HepG2 (cell line): ENCODE data around the gene PDZD7. TPM values are rescaled to one million over a fixed set of nuclear protein-coding genes. Genes with fewer than 3 reads are reported as not detected.

ENCODE experiments used
- AGO1 ChIP-seq: fragments of 200-400 bp; formaldehyde crosslinking; IDR thresholded peaks from 2 replicates; pipeline ENCODE4 v1.6.1; 2017; ENCODE audit warnings: mild to moderate bottlenecking, low read depth, low read length, moderate library complexity; ENCODE audit not compliant: poor library complexity, severe bottlenecking
- ETS1 ChIP-seq: sonication (generic); formaldehyde crosslinking; IDR thresholded peaks from 2 replicates; pipeline ENCODE4 v1.4.0; 2020; ENCODE audit warnings: missing genetic modification reagents
- FOXC1 ChIP-seq: sonication (generic); formaldehyde crosslinking; IDR thresholded peaks from 2 replicates; pipeline ENCODE4 v1.8.0; 2022; ENCODE audit warnings: mild to moderate bottlenecking, missing genetic modification reagents, borderline replicate concordance
- HMGXB3 ChIP-seq: sonication (generic); formaldehyde crosslinking; IDR thresholded peaks from 2 replicates; pipeline ENCODE4 v1.4.0; 2020; ENCODE audit warnings: missing genetic modification reagents, borderline replicate concordance
- HNRNPUL1 ChIP-seq: fragments of 200-400 bp; formaldehyde crosslinking; IDR thresholded peaks from 2 replicates; pipeline ENCODE4 v1.6.1; 2017; ENCODE audit warnings: low read depth, mild to moderate bottlenecking, low read length, moderate library complexity
- IRF2 ChIP-seq: IDR thresholded peaks from 2 replicates; pipeline ENCODE4 v1.6.1; 2018; ENCODE audit warnings: missing genetic modification reagents, missing compliant biosample characterization
- MTA1 ChIP-seq: sonication (generic); formaldehyde crosslinking; IDR thresholded peaks from 2 replicates; pipeline ENCODE4 v1.4.0; 2020; ENCODE audit warnings: missing genetic modification reagents, mild to moderate bottlenecking, borderline replicate concordance
- ZBTB37 ChIP-seq: sonication (generic); formaldehyde crosslinking; IDR thresholded peaks from 2 replicates; pipeline ENCODE4 v1.4.0; 2020; ENCODE audit warnings: mild to moderate bottlenecking, missing genetic modification reagents
- ZBTB38 ChIP-seq: sonication (generic); formaldehyde crosslinking; IDR thresholded peaks from 2 replicates; pipeline ENCODE4 v1.5.1; 2020; ENCODE audit warnings: mild to moderate bottlenecking, missing genetic modification reagents
- ZSCAN5A ChIP-seq: sonication (generic); formaldehyde crosslinking; IDR thresholded peaks from 2 replicates; pipeline ENCODE4 v1.8.0; 2022; ENCODE audit warnings: mild to moderate bottlenecking, missing genetic modification reagents, borderline replicate concordance
- polyA plus RNA-seq, 8 experiments: library from polyadenylated mRNA; depleted of rRNA in 3 of 8; stranded (reverse) in 7 of 8; unstranded in 1 of 8; fragments of >200 nt; fragmentation: Illumina TruSeq in 4 of 8; extraction: Trizol in 4 of 8; gene quantifications; 2 replicates each; pipeline versions ENCODE4 v1.2.1 to v1.2.3, GENCODE V29; 2011 to 2016; ENCODE audit warnings: low read depth in 4 of 8, missing spikeins in 1 of 8, mixed read lengths in 1 of 8; ENCODE audit not compliant: insufficient read depth in 1 of 8
- total RNA-seq, 5 experiments: library from RNA; depleted of rRNA; stranded (reverse); fragments of >200 nt; fragmentation: Illumina TruSeq; extraction: Trizol; gene quantifications; 2 replicates each; pipeline ENCODE4 v1.2.3, GENCODE V29; 2016; ENCODE audit warnings: low read depth in 1 of 5
- TF ChIP-seq, protein P1 (sequence below): sonication (generic); formaldehyde crosslinking; IDR thresholded peaks from 2 replicates; pipeline ENCODE4 v1.5.1; 2020; ENCODE audit warnings: missing genetic modification reagents, mild to moderate bottlenecking, borderline replicate concordance
- TF ChIP-seq, protein P2 (sequence below): IDR thresholded peaks from 2 replicates; pipeline ENCODE4 v1.6.1; 2016; ENCODE audit warnings: low read depth, missing genetic modification reagents, missing compliant biosample characterization

Gene PDZD7
- total and polyA plus RNA-seq, 2 of the 13 experiments (the other 11 are each of a cell fraction or from before 2014, with no cell fraction given), result 0.58 to 0.73 TPM

- TF ChIP-seq HMGXB3 (peak; percentile 4; the same call in 1 of the 2 replicates), FOXC1 (CRISPR knock-in tag) (no peak), ETS1 (CRISPR knock-in tag) (no peak), ZSCAN5A (CRISPR knock-in tag) (no peak), ZBTB37 (CRISPR knock-in tag) (no peak), MTA1 (CRISPR knock-in tag) (no peak), AGO1 (no peak), IRF2 (CRISPR knock-in tag) (no peak), ZBTB38 (CRISPR knock-in tag) (0 out of 2 replicates have a peak, but pooled peaks have one; percentile 17), HNRNPUL1 (no peak)
- TF ChIP-seq, protein P1, sequence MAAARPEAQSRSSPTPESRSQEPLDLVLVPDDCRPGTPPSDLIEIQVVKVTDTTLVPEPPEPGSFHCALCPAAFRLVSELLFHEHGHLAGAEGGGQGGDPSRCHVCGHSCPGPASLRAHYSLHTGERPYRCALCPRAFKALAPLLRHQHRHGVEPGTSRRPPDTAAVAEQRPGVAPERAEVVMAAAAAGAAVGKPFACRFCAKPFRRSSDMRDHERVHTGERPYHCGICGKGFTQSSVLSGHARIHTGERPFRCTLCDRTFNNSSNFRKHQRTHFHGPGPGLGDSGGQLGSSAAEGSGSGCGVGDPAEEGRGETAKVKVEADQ, result no peak
- TF ChIP-seq, protein P2, sequence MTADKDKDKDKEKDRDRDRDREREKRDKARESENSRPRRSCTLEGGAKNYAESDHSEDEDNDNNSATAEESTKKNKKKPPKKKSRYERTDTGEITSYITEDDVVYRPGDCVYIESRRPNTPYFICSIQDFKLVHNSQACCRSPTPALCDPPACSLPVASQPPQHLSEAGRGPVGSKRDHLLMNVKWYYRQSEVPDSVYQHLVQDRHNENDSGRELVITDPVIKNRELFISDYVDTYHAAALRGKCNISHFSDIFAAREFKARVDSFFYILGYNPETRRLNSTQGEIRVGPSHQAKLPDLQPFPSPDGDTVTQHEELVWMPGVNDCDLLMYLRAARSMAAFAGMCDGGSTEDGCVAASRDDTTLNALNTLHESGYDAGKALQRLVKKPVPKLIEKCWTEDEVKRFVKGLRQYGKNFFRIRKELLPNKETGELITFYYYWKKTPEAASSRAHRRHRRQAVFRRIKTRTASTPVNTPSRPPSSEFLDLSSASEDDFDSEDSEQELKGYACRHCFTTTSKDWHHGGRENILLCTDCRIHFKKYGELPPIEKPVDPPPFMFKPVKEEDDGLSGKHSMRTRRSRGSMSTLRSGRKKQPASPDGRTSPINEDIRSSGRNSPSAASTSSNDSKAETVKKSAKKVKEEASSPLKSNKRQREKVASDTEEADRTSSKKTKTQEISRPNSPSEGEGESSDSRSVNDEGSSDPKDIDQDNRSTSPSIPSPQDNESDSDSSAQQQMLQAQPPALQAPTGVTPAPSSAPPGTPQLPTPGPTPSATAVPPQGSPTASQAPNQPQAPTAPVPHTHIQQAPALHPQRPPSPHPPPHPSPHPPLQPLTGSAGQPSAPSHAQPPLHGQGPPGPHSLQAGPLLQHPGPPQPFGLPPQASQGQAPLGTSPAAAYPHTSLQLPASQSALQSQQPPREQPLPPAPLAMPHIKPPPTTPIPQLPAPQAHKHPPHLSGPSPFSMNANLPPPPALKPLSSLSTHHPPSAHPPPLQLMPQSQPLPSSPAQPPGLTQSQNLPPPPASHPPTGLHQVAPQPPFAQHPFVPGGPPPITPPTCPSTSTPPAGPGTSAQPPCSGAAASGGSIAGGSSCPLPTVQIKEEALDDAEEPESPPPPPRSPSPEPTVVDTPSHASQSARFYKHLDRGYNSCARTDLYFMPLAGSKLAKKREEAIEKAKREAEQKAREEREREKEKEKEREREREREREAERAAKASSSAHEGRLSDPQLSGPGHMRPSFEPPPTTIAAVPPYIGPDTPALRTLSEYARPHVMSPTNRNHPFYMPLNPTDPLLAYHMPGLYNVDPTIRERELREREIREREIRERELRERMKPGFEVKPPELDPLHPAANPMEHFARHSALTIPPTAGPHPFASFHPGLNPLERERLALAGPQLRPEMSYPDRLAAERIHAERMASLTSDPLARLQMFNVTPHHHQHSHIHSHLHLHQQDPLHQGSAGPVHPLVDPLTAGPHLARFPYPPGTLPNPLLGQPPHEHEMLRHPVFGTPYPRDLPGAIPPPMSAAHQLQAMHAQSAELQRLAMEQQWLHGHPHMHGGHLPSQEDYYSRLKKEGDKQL (CRISPR knock-in tag), result no peak
These were observed 60.6 kb downstream of the PDZD7 start (continued) for GRCh38 chr10:100970076-100970913.
